OCI-LY1 (cell line): ENCODE measurements around the gene PDLIM4.

ENCODE experiments used
- CTCF ChIP-seq: fragments of 200-600 bp; sonication (generic), shearing (Covaris generic); IDR thresholded peaks from 2 replicates; pipeline ENCODE4 v1.5.1; 2017; ENCODE audit warnings: mild to moderate bottlenecking, antibody characterized with exemption, low read length, moderate library complexity, mixed read lengths
- EZH2 ChIP-seq: fragments of 200-600 bp; sonication (generic), shearing (Covaris generic); IDR thresholded peaks from 2 replicates; pipeline ENCODE4 v1.8.0; 2017; ENCODE audit warnings: borderline replicate concordance, mixed run types, mild to moderate bottlenecking, antibody characterized with exemption, low read length, moderate library complexity, mixed read lengths

DNA sequence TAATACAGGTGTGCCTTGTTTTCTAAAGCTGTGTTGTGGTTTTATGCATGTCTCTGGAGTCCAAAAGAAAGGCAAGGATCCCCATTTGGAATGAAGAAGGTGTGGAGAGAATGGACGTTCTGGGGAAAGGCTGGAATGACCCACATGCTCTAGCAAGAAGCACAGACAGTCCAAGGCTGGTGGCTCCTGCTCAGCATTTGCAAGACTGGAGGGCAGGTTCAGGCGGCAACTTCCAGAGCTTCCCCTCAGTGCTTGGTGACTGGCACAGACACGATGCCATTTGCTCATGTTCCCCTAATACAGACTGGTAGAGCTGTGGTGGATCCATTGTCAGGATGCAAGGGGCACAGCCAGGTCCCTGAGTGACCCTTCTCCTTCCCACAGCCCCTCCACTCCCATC, 44.9 kb downstream of the PDLIM4 start:
- TF ChIP-seq CTCF (no peak), EZH2 (no peak)
